H9 (cell line): ENCODE data around the gene ZSCAN25. TPM values are rescaled to one million over a fixed set of nuclear protein-coding genes. Genes with fewer than 3 reads are reported as not detected.

Experiments
- DNase-seq: peaks from one replicate; pipeline ENCODE4 v3.0.0-alpha.2; 2017
- H2AFZ ChIP-seq: one replicate; pipeline ENCODE4 v1.6.1; 2013; ENCODE audit warnings: mild to moderate bottlenecking, low read length, control low read depth, moderate library complexity
- H2AK5ac ChIP-seq: 2 replicates; pipeline ENCODE4 v1.6.1; 2013; ENCODE audit warnings: low read length, control low read depth, mixed read lengths; ENCODE audit not compliant: insufficient read length
- H2BK120ac ChIP-seq: one replicate; pipeline ENCODE4 v1.6.1; 2013; ENCODE audit warnings: low read depth, mild to moderate bottlenecking, low read length, control low read depth, inconsistent platforms; ENCODE audit not compliant: poor library complexity, severe bottlenecking
- H2BK12ac ChIP-seq: 2 replicates; pipeline ENCODE4 v1.6.1; 2013; ENCODE audit warnings: low read length, control low read depth, mixed read lengths, low read depth; ENCODE audit not compliant: insufficient read length
- H2BK15ac ChIP-seq: 2 replicates; pipeline ENCODE4 v1.6.1; 2013; ENCODE audit warnings: low read depth, low read length, control low read depth
- H2BK20ac ChIP-seq: one replicate; pipeline ENCODE4 v1.6.1; 2013; ENCODE audit warnings: low read depth, mild to moderate bottlenecking, low read length, control low read depth, inconsistent platforms; ENCODE audit not compliant: poor library complexity, severe bottlenecking
- H2BK5ac ChIP-seq: 2 replicates; pipeline ENCODE4 v1.6.1; 2013; ENCODE audit warnings: low read length, control low read depth, mixed read lengths; ENCODE audit not compliant: insufficient read length
- H3K14ac ChIP-seq: 2 replicates; pipeline ENCODE4 v1.6.1; 2013; ENCODE audit warnings: low read length, control low read depth; ENCODE audit not compliant: insufficient read depth
- H3K18ac ChIP-seq: 2 replicates; pipeline ENCODE4 v1.6.1; 2013; ENCODE audit warnings: low read depth, mild to moderate bottlenecking, mixed read lengths, low read length, control low read depth; ENCODE audit not compliant: insufficient read length
- H3K23ac ChIP-seq: 2 replicates; pipeline ENCODE4 v1.6.1; 2013; ENCODE audit warnings: low read length, control low read depth, mixed read lengths, low read depth; ENCODE audit not compliant: insufficient read length
- H3K23me2 ChIP-seq: 2 replicates; pipeline ENCODE4 v1.6.1; 2013; ENCODE audit warnings: low read depth, mild to moderate bottlenecking, mixed read lengths, low read length, control low read depth; ENCODE audit not compliant: insufficient read length, poor library complexity, severe bottlenecking
- H3K27ac ChIP-seq: 2 replicates; pipeline ENCODE4 v1.5.1; 2013; ENCODE audit warnings: low read length, control low read depth, mixed read lengths, low read depth; ENCODE audit not compliant: insufficient read length
- H3K27me3 ChIP-seq: 2 replicates; pipeline ENCODE4 v1.6.1; 2013; ENCODE audit warnings: low read length, control low read depth, inconsistent platforms; ENCODE audit not compliant: insufficient read depth
- H3K4ac ChIP-seq: 2 replicates; pipeline ENCODE4 v1.6.1; 2013; ENCODE audit warnings: low read depth, mild to moderate bottlenecking, control low read depth, inconsistent platforms, low read length, moderate library complexity
- H3K4me1 ChIP-seq: 2 replicates; pipeline ENCODE4 v1.6.1; 2013; ENCODE audit warnings: low read length, control low read depth, inconsistent platforms; ENCODE audit not compliant: insufficient read depth
- H3K4me2 ChIP-seq: 2 replicates; pipeline ENCODE4 v1.6.1; 2013; ENCODE audit warnings: low read length, control low read depth, mixed read lengths; ENCODE audit not compliant: insufficient read length, insufficient read depth
- H3K56ac ChIP-seq: 2 replicates; pipeline ENCODE4 v1.6.1; 2013; ENCODE audit warnings: low read depth, mild to moderate bottlenecking, mixed read lengths, low read length, control low read depth; ENCODE audit not compliant: insufficient read length
- H3K79me1 ChIP-seq: 2 replicates; pipeline ENCODE4 v1.6.1; 2013; ENCODE audit warnings: low read depth, mild to moderate bottlenecking, moderate library complexity, low read length, control low read depth, inconsistent platforms; ENCODE audit not compliant: insufficient read depth, poor library complexity, severe bottlenecking
- H3K79me2 ChIP-seq: 2 replicates; pipeline ENCODE4 v1.6.1; 2013; ENCODE audit warnings: low read length, control low read depth, inconsistent platforms; ENCODE audit not compliant: insufficient read depth
- H3K9ac ChIP-seq: 2 replicates; pipeline ENCODE4 v1.6.1; 2013; ENCODE audit warnings: low read length, control low read depth, mixed read lengths; ENCODE audit not compliant: insufficient read length; ENCODE audit errors: extremely low read depth
- H3K9me3 ChIP-seq: one replicate; pipeline ENCODE4 v1.6.1; 2013; ENCODE audit warnings: low read depth, low read length, inconsistent platforms; ENCODE audit not compliant: control insufficient read depth
- H3T11ph ChIP-seq: one replicate; pipeline ENCODE4 v1.6.1; 2013; ENCODE audit warnings: mild to moderate bottlenecking, low read length, control low read depth, inconsistent platforms
- H4K20me1 ChIP-seq: one replicate; pipeline ENCODE4 v1.6.1; 2013; ENCODE audit not compliant: control insufficient read depth, insufficient read length, insufficient read depth
- H4K5ac ChIP-seq: 2 replicates; pipeline ENCODE4 v1.6.1; 2013; ENCODE audit warnings: low read depth, mild to moderate bottlenecking, mixed read lengths, low read length, control low read depth; ENCODE audit not compliant: insufficient read length
- H4K8ac ChIP-seq: replicated peaks from 2 replicates; pipeline ENCODE4 v1.6.1; 2013; ENCODE audit warnings: low read length, control low read depth, mixed read lengths, low read depth; ENCODE audit not compliant: insufficient read length
- H4K91ac ChIP-seq: 2 replicates; pipeline ENCODE4 v1.6.1; 2013; ENCODE audit warnings: low read depth, mild to moderate bottlenecking, moderate library complexity, mixed read lengths, low read length, control low read depth; ENCODE audit not compliant: insufficient read length
- H3K27ac Mint-ChIP-seq, 3 experiments: 2 replicates in 2 of 3; 3 replicates in 1 of 3; pipeline ENCODE4 v1.8.0; 2020 to 2021; ENCODE audit warnings: mixed read lengths in 3 of 3, mild to moderate bottlenecking in 1 of 3, moderate library complexity in 1 of 3
- H3K27me3 Mint-ChIP-seq: 2 replicates; pipeline ENCODE4 v1.8.0; 2021; ENCODE audit warnings: low read depth, mild to moderate bottlenecking, moderate library complexity, mixed read lengths
- H3K36me3 Mint-ChIP-seq, 3 experiments: 2 replicates in 2 of 3; 3 replicates in 1 of 3; pipeline ENCODE4 v1.8.0; 2020 to 2021; ENCODE audit warnings: low read depth in 3 of 3, mixed read lengths in 3 of 3; ENCODE audit not compliant: insufficient read depth in 1 of 3
- H3K4me1 Mint-ChIP-seq, 2 experiments: 2 replicates each; pipeline ENCODE4 v1.8.0; 2020; ENCODE audit warnings: mixed read lengths in 2 of 2
- H3K4me3 Mint-ChIP-seq, 2 experiments: 2 replicates in 1 of 2; 3 replicates in 1 of 2; pipeline ENCODE4 v1.8.0; 2020 to 2021; ENCODE audit warnings: mild to moderate bottlenecking in 2 of 2, mixed read lengths in 2 of 2, moderate library complexity in 1 of 2
- H3K9me3 Mint-ChIP-seq, 2 experiments: 2 replicates in 1 of 2; 3 replicates in 1 of 2; pipeline ENCODE4 v1.8.0; 2020; ENCODE audit warnings: mild to moderate bottlenecking in 2 of 2, mixed read lengths in 2 of 2, moderate library complexity in 1 of 2
- CTCF ChIP-seq: fragments of 200-600 bp; sonication (generic); conservative IDR thresholded peaks from 3 replicates; pipeline ENCODE4 v1.8.0; 2021; ENCODE audit warnings: antibody characterized with exemption, mild to moderate bottlenecking
- WGBS: extraction: QIAGEN DNeasy Blood & Tissue Kit; methylation state at CpG from one replicate; pipeline ENCODE4 v1.1.7; 2013; ENCODE audit warnings: missing lambda C conversion rate, low lambda C conversion rate, mixed read lengths; ENCODE audit not compliant: insufficient read length; ENCODE audit errors: extremely low coverage; 5-methylcytosine and 5-hydroxymethylcytosine counted together
- total RNA-seq: library from RNA; stranded (reverse); gene quantifications from 2 replicates; pipeline ENCODE4 v1.2.1, GENCODE V29; 2021

ZSCAN25 gene
- total RNA-seq, 1 experiment from 2014 or later, result 21.3 TPM

GRCh38 chr7:99665312-99666012 lies 48.7 kb downstream of the ZSCAN25 start:
- peaks cover under 1 to 9% (median 2%) of the 10 kb centered on the region in 3 experiments for H3K36me3 Mint-ChIP-seq
- H2BK120ac ChIP-seq, result no peak overlapping the region

More at GRCh38 chr7:99665312-99666012, 48.7 kb downstream of the ZSCAN25 start:
- Histone ChIP-seq H3K4me1 (no peaks in the 10 kb centered on the region), H2BK15ac (no peak overlapping the region), H3K56ac (no peak overlapping the region), H3K79me1 (no peaks in the 10 kb centered on the region), H4K8ac (no peak overlapping the region), H3K9me3 (no peaks in the 10 kb centered on the region), H3K4ac (no peak overlapping the region), H4K5ac (no peak overlapping the region), H3K27ac (no peak overlapping the region), H3K23me2 (no peaks in the 10 kb centered on the region), H3K4me2 (no peak overlapping the region), H4K91ac (no peak overlapping the region), H3K23ac (no peak overlapping the region), H3T11ph (no peak overlapping the region), H3K9ac (no peak overlapping the region), H2BK20ac (no peak overlapping the region), H3K27me3 (no peaks in the 10 kb centered on the region), H4K20me1 (no peaks in the 10 kb centered on the region), H2AK5ac (no peak overlapping the region), H3K79me2 (no peaks in the 10 kb centered on the region), H2BK12ac (no peak overlapping the region), H2AFZ (no peak overlapping the region), H3K18ac (no peak overlapping the region), H3K14ac (no peak overlapping the region), H2BK5ac (no peak overlapping the region)
- H3K4me3 Mint-ChIP-seq, result no peak overlapping the region
- H3K27me3 Mint-ChIP-seq, result no peaks in the 10 kb centered on the region
- no CpG with 5 or more reads among the region's 3 CpGs for WGBS
- peaks cover 1 to 2% of the 10 kb centered on the region in 2 experiments; a peak in 3 of 5 replicates for H3K9me3 Mint-ChIP-seq
- H3K27ac Mint-ChIP-seq, result no peak overlapping the region
- DNase-seq, result no peak
- no peak for TF ChIP-seq CTCF
- H3K4me1 Mint-ChIP-seq, result no peaks in the 10 kb centered on the region
